CD14-positive monocyte (primary cell): ENCODE data around the gene VPS72. TPM values are rescaled to one million over a fixed set of nuclear protein-coding genes. Genes with fewer than 3 reads are reported as not detected.

Experiments
- DNase-seq, 3 donors: peaks; one replicate each; pipeline ENCODE4 v3.0.0-alpha.2; 2011 to 2022
- H2AFZ ChIP-seq: 2 replicates; pipeline ENCODE4 v1.6.0; 2012; ENCODE audit warnings: mild to moderate bottlenecking, low read depth, low read length, inconsistent platforms; ENCODE audit not compliant: insufficient read depth, poor library complexity, severe bottlenecking
- H3K27ac ChIP-seq, 2 donors: 1 replicate in 1 of 2; 2 replicates in 1 of 2; pipeline ENCODE4 v1.5.1; 2012 to 2013; ENCODE audit warnings: low read length in 2 of 2, control low read depth in 1 of 2, inconsistent platforms in 1 of 2, low read depth in 1 of 2, mild to moderate bottlenecking in 1 of 2
- H3K27me3 ChIP-seq, 2 donors: one replicate each; pipeline versions ENCODE4 v1.6.0 to v1.6.1; 2011 to 2013; ENCODE audit warnings: low read length in 2 of 2; ENCODE audit not compliant: control insufficient read depth in 2 of 2, insufficient read depth in 2 of 2
- H3K36me3 ChIP-seq, 2 donors: replicated peaks in 1 of 2; 1 replicate in 1 of 2; 2 replicates in 1 of 2; pipeline versions ENCODE4 v1.5.1 to v1.6.1; 2012 to 2013; ENCODE audit warnings: low read length in 2 of 2, control low read depth in 1 of 2, inconsistent platforms in 1 of 2, mild to moderate bottlenecking in 1 of 2; ENCODE audit not compliant: insufficient read depth in 2 of 2, control insufficient read depth in 1 of 2
- H3K4me1 ChIP-seq, 2 donors: 1 replicate in 1 of 2; 2 replicates in 1 of 2; pipeline versions ENCODE4 v1.5.1 to v1.6.1; 2012 to 2013; ENCODE audit warnings: low read length in 2 of 2, control low read depth in 1 of 2, inconsistent platforms in 1 of 2, mild to moderate bottlenecking in 1 of 2, moderate library complexity in 1 of 2; ENCODE audit not compliant: insufficient read depth in 2 of 2, control insufficient read depth in 1 of 2
- H3K4me2 ChIP-seq: replicated peaks from 2 replicates; pipeline ENCODE3; 2012; ENCODE audit warnings: low read length, moderate library complexity, mild to moderate bottlenecking; ENCODE audit not compliant: poor library complexity, severe bottlenecking; ENCODE audit errors: extremely low read depth
- H3K4me3 ChIP-seq, 3 experiments: fragments of 200-600 bp in 1 of 3; sonication (generic) in 1 of 3; replicated peaks in 1 of 3; 1 replicate in 2 of 3; 2 replicates in 1 of 3; pipeline ENCODE4 v1.5.1; 2011 to 2013; ENCODE audit warnings: low read length in 3 of 3, mild to moderate bottlenecking in 3 of 3, control low read depth in 2 of 3, low read depth in 2 of 3, inconsistent platforms in 1 of 3, moderate library complexity in 1 of 3
- H3K79me2 ChIP-seq: 2 replicates; pipeline ENCODE4 v1.6.0; 2012; ENCODE audit warnings: mild to moderate bottlenecking, control low read depth, inconsistent platforms, low read length, moderate library complexity; ENCODE audit not compliant: insufficient read depth
- H3K9ac ChIP-seq: 2 replicates; pipeline ENCODE4 v1.6.0; 2017; ENCODE audit warnings: low read length, mild to moderate bottlenecking; ENCODE audit not compliant: insufficient read depth, poor library complexity, severe bottlenecking
- H3K9me3 ChIP-seq, 2 donors: replicated peaks in 1 of 2; 1 replicate in 1 of 2; 2 replicates in 1 of 2; pipeline versions ENCODE4 v1.5.1 to v1.6.1; 2012 to 2013; ENCODE audit warnings: low read length in 2 of 2, control low read depth in 1 of 2; ENCODE audit not compliant: control insufficient read depth in 1 of 2, insufficient read depth in 1 of 2
- H4K20me1 ChIP-seq: 2 replicates; pipeline ENCODE4 v1.6.0; 2012; ENCODE audit warnings: mild to moderate bottlenecking, low read length, control low read depth, moderate library complexity; ENCODE audit not compliant: insufficient read depth
- H3K27ac Mint-ChIP-seq, 7 donors: one replicate each; pipeline ENCODE4 v1.8.0; 2020; ENCODE audit warnings: mild to moderate bottlenecking in 7 of 7, mixed read lengths in 7 of 7, moderate library complexity in 6 of 7, inconsistent platforms in 2 of 7
- H3K27me3 Mint-ChIP-seq, 3 donors: one replicate each; pipeline ENCODE4 v1.8.0; 2021 to 2022; ENCODE audit warnings: low read depth in 3 of 3, mild to moderate bottlenecking in 3 of 3, mixed read lengths in 3 of 3, moderate library complexity in 3 of 3, inconsistent platforms in 1 of 3
- H3K36me3 Mint-ChIP-seq, 2 donors: one replicate each; pipeline ENCODE4 v1.8.0; 2020; ENCODE audit warnings: mixed read lengths in 2 of 2, inconsistent platforms in 1 of 2, mild to moderate bottlenecking in 1 of 2
- H3K4me1 Mint-ChIP-seq: one replicate; pipeline ENCODE4 v1.8.0; 2020; ENCODE audit warnings: mild to moderate bottlenecking, mixed read lengths
- H3K4me3 Mint-ChIP-seq, 2 donors: one replicate each; pipeline ENCODE4 v1.8.0; 2020; ENCODE audit warnings: mild to moderate bottlenecking in 2 of 2, mixed read lengths in 2 of 2, moderate library complexity in 1 of 2
- H3K9me3 Mint-ChIP-seq, 7 donors: one replicate each; pipeline ENCODE4 v1.8.0; 2020 to 2022; ENCODE audit warnings: mixed read lengths in 7 of 7, mild to moderate bottlenecking in 6 of 7, moderate library complexity in 6 of 7, inconsistent platforms in 2 of 7
- WGBS: methylation state at CpG from one replicate; pipeline ENCODE4 v1.1.5; 2013; ENCODE audit warnings: missing lambda C conversion rate; ENCODE audit not compliant: insufficient coverage; 5-methylcytosine and 5-hydroxymethylcytosine counted together
- intact Hi-C, 2 donors: fragments of 100-400 bp; cut with micrococcal nuclease; formaldehyde crosslinking; loops; one replicate each; pipeline versions ENCODE4 v1.15.0 to v1.15.1; 2023
- polyA plus RNA-seq, 3 donors: library from polyadenylated mRNA; depleted of rRNA in 1 of 3; unstranded in 2 of 3; stranded (reverse) in 1 of 3; fragments of 300-500 nt in 2 of 3; fragments of >200 nt in 1 of 3; fragmentation: Illumina TruSeq in 2 of 3; gene quantifications; 1 replicate in 2 of 3; 2 replicates in 1 of 3; pipeline ENCODE4 v1.2.3, GENCODE V29; 2012 to 2021
- TF ChIP-seq, protein P1 (sequence below): fragments of 200-600 bp; IDR thresholded peaks from one replicate; pipeline ENCODE4 v1.8.0; 2022; ENCODE audit warnings: antibody characterized with exemption, mild to moderate bottlenecking

Gene VPS72
- polyA plus RNA-seq, 3 donors = 30.4 to 43.3 (median 37.7) TPM

DNA sequence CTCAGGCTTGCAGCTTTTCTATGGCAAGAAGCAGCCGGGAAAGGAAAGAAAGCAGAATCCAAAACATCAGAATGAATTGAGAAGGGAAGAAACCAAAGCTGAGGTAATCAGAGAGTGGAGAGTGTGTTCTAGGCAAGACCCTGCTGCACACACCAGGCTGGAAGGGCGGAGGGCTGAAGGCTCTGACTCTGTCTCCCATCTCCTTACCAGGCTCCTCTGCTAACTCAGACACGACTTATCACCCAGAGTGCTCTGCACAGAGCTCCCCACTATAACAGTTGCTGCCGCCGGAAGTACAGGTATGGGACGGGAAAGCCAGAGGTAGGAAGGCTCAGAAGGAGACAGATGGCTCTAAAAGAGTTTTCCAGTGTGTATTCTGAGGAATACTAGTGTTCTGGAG is 22.9 kb downstream of the VPS72 start:
- Mint-ChIP-seq H3K27ac (peak overlapping the region in 3 of 7 donors; percentile 12 to 95 (median 40)), H3K27me3 (peaks cover 0 to 1% (median 0%) of the 10 kb centered on the region in 3 donors), H3K4me1 (peaks cover 36% of the 10 kb centered on the region), H3K9me3 (no peaks in the 10 kb centered on the region), H3K36me3 (peaks cover 54 to 70% of the 10 kb centered on the region in 2 donors), H3K4me3 (peak overlapping the region; percentile 95 to 97)
- Histone ChIP-seq H2AFZ (peak overlapping the region; percentile 88), H4K20me1 (peaks cover 35% of the 10 kb centered on the region), H3K9me3 (no peaks in the 10 kb centered on the region), H3K79me2 (peaks cover 29% of the 10 kb centered on the region), H3K4me2 (peak overlapping the region; percentile 96), H3K27ac (no peak overlapping the region), H3K36me3 (peaks cover 56 to 75% of the 10 kb centered on the region in 2 donors), H3K4me1 (peaks cover 20 to 21% of the 10 kb centered on the region in 2 donors), H3K4me3 (peak overlapping the region in 1 of 3 experiments; percentile 91), H3K9ac (no peak overlapping the region), H3K27me3 (no peaks in the 10 kb centered on the region)
- 83% methylated on average over 1 of the region's 6 CpGs for WGBS
- TF ChIP-seq, protein P1, sequence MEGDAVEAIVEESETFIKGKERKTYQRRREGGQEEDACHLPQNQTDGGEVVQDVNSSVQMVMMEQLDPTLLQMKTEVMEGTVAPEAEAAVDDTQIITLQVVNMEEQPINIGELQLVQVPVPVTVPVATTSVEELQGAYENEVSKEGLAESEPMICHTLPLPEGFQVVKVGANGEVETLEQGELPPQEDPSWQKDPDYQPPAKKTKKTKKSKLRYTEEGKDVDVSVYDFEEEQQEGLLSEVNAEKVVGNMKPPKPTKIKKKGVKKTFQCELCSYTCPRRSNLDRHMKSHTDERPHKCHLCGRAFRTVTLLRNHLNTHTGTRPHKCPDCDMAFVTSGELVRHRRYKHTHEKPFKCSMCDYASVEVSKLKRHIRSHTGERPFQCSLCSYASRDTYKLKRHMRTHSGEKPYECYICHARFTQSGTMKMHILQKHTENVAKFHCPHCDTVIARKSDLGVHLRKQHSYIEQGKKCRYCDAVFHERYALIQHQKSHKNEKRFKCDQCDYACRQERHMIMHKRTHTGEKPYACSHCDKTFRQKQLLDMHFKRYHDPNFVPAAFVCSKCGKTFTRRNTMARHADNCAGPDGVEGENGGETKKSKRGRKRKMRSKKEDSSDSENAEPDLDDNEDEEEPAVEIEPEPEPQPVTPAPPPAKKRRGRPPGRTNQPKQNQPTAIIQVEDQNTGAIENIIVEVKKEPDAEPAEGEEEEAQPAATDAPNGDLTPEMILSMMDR = no peak
- intact Hi-C loops = loop anchor here (2.0 to 10.0 kb wide), 4 partner anchors 34 to 445 kb away; partner anchors contain the start of genes MINDY1 (in 2 of the 2), PRUNE1 (in 2 of the 2) and SNX27 (in 1 of the 2)
- no peak for DNase-seq

DNA sequence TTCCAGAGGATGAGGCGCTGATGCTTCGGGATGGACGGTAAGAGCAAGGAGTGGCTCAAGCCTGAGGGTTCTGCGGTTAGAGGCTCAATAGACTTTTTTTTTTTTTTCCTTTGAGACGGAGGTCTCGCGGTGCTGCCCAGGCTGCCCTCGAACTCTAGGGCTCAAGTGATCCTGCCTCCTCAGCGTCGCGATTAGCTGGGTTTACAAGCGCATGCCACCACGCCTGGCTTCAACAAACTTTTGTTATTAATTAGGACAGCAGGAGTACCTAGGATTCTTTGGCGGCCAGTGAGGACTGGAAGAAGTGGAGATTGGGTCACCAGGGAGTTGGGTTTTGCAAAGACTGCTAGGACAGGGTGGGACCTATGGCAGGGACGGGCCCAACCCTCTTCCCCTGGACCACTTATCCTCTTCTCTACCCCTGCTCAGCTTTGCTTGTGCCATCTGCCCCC is 23.5 kb downstream of the VPS72 start:
- DNase-seq = peak in 1 of 3 donors; percentile 21
- Histone ChIP-seq H3K9me3 (no peaks in the 10 kb centered on the region), H3K4me2 (peak overlapping the region; percentile 96), H3K79me2 (peaks cover 35% of the 10 kb centered on the region), H4K20me1 (peaks cover 41% of the 10 kb centered on the region), H3K27ac (peak overlapping the region; percentile 56 to 83), H3K36me3 (peaks cover 55 to 75% of the 10 kb centered on the region in 2 donors), H3K9ac (peak overlapping the region; percentile 71), H3K27me3 (no peaks in the 10 kb centered on the region), H3K4me1 (peaks cover 23 to 26% of the 10 kb centered on the region in 2 donors), H3K4me3 (peak overlapping the region; percentile 71 to 91 (median 81)), H2AFZ (peak overlapping the region; percentile 88)
- H3K4me3 Mint-ChIP-seq = peak overlapping the region; percentile 95 to 97
- H3K27me3 Mint-ChIP-seq = peaks cover 0 to 1% (median 0%) of the 10 kb centered on the region in 3 donors
- WGBS = 0% methylated on average over 7 of the region's 15 CpGs
- intact Hi-C loops = loop anchor here (2.0 to 10.0 kb wide), 4 partner anchors 34 to 446 kb away; partner anchors contain the start of genes MINDY1 (in 2 of the 2), PRUNE1 (in 2 of the 2) and SNX27 (in 1 of the 2)
- H3K9me3 Mint-ChIP-seq = no peaks in the 10 kb centered on the region
- peaks cover 59 to 70% of the 10 kb centered on the region in 2 donors for H3K36me3 Mint-ChIP-seq
- H3K27ac Mint-ChIP-seq = peak overlapping the region; percentile 89 to 95 (median 93)
- peaks cover 41% of the 10 kb centered on the region for H3K4me1 Mint-ChIP-seq
- TF ChIP-seq, protein P1 = no peak
